ENCODE data around the gene AFMID. TPM values are rescaled to one million over a fixed set of nuclear protein-coding genes. Genes with fewer than 3 reads are reported as not detected.
A peak's percentile ranks its signal among the peaks of the same experiment; 100 is the strongest.
"Not testable (repeated sequence)": the region's sequence is repeated elsewhere in the genome, so short reads cannot be mapped to it uniquely, and the experiment has no call there.

The AFMID gene
- total RNA-seq, 1 experiment from 2014 or later, result 49.6 TPM

DNA sequence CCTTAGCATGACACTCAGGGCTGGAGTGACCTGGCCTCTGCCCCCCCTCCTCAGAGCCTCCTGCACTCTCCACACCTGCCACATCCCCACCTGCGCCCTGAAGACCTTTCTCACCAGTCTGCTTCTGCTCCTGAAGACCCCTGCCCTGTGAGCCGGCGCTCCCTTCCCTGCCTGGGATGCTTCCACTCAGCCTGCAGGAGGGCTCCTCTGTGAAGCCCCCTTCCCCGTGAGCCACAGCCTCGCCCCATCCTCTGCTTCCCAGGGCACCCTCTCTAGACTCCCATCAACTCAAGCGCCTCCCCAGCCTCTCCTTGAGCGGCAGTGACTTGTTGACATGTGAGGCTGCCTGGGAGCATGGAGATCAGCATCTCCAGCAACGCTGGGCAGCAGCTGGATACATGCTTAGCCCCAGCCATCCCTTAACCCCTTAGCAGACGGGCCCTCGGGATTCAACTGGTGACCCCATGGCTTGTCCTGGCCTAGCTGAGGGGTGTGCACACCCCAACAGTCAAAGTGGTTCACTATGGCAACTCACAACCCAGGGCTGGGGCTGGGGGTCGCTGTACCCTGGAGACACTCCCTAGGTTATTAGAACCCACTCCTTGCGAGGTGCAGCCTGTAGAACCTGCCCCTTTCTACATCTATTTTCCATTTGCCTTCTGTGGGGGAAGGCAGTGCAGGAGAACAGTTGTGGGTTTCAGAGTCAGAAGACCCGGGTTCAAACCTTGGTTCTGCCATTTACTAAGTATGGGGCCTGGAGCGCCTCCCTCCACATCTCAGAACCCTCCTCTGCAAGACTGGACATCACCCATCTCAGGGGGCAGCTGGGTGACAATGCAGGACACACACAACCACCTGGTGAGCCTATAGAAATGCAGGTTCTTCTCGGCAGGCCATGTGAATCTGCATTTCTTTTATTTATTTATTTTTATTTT lies 65.8 kb downstream of the AFMID start:
- Histone ChIP-seq H3K27me3 (no peaks in the 10 kb centered on the region), H3K9me3 (no peaks in the 10 kb centered on the region), H3K36me3 (no peaks in the 10 kb centered on the region), H3K4me3 (no peak overlapping the region)
- no peak for DNase-seq

DNA sequence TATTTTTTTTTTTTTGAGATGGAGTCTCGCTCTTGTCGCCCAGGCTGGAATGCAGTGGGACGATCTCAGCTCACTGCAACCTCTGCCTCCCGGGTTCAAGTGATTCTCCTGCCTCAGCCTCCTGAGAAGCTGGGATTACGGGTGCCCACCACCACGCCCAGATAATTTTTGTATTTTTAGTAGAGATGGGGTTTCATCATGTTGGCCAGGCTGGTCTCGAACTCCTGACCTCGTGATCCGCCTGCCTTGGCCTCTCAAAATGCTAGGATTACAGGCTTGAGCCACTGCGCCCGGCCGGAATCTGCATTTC lies 66.4 kb downstream of the AFMID start:
- DNase-seq, H3K9me3 ChIP-seq, H3K36me3 ChIP-seq, H3K27me3 ChIP-seq: not testable (repeated sequence)
- peak overlapping the region; percentile 88 for H3K4me3 ChIP-seq

DNA sequence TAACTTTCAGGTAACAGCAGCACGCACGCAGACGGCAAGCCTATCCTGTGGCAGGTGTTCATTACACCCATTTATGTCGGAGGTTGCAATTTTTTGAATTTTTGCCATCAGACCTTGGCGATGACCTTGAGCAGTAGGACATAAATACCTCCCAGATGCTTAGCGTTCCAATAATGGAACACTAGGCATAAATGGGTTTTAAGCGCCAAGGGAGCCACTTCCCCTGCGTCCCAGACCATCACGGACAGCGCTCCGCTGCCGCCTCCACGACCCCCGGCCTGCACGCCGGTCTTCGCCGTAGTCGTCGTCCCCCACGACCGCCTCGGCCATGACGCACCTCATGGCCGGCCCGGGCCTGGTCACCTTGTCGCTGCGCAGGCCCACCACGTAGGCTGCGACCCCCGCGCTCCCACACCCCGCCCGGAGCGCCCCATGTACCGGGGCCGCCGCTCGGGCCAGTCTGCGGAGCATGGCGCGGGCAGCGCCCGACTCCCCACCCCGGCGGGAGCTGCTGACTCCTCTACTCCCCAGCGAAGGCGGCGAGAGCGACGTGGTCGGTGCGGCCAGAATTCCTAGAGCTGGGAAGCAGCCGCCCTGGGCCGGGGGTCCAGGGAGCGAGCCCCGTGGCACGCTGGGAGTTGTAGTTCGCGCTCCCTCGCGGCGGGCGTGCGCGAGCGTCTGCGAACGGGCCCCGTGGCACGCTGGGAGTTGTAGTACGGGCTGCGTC lies 66.9 kb downstream of the AFMID start:
- H3K4me3 ChIP-seq, result peak overlapping the region; percentile 88
- DNase-seq, result peak; percentile 88
- H3K36me3 ChIP-seq, result no peaks in the 10 kb centered on the region
- no peaks in the 10 kb centered on the region for H3K27me3 ChIP-seq
- H3K9me3 ChIP-seq, result no peaks in the 10 kb centered on the region

DNA sequence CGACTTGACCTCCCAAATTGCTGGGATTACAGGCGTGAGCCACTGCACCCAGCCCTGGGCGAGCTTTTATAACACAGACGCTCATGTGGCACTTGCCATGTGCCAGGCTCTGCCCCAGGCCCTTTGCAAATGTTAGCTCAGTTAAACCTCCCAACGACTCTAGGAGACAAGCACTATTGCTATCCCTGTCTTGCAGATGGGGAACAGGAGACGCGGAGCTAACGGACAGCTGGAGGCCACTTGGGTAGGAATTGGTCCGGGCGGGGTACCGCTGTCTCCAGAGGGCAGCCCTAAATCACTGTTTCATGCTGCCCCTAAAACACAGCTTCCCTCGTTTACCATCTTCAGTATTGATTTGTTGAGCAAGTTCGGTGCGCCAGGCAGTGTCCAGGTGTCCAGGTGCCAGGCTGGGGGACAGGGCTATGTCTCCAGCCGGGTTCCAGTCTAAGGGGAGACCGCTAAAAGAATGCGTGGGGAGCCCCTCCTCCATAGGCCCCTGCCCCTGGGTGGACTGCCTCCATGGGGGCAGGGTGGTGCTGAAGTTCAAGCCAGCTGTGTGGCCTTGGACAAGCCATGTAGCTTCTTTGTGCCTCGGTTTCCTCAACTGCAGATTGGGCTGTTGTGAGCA lies 68.0 kb downstream of the AFMID start:
- no peaks in the 10 kb centered on the region for H3K36me3 ChIP-seq
- no peak overlapping the region for H3K4me3 ChIP-seq
- H3K27me3 ChIP-seq, result no peaks in the 10 kb centered on the region
- H3K9me3 ChIP-seq, result no peaks in the 10 kb centered on the region
- DNase-seq, result no peak

DNA sequence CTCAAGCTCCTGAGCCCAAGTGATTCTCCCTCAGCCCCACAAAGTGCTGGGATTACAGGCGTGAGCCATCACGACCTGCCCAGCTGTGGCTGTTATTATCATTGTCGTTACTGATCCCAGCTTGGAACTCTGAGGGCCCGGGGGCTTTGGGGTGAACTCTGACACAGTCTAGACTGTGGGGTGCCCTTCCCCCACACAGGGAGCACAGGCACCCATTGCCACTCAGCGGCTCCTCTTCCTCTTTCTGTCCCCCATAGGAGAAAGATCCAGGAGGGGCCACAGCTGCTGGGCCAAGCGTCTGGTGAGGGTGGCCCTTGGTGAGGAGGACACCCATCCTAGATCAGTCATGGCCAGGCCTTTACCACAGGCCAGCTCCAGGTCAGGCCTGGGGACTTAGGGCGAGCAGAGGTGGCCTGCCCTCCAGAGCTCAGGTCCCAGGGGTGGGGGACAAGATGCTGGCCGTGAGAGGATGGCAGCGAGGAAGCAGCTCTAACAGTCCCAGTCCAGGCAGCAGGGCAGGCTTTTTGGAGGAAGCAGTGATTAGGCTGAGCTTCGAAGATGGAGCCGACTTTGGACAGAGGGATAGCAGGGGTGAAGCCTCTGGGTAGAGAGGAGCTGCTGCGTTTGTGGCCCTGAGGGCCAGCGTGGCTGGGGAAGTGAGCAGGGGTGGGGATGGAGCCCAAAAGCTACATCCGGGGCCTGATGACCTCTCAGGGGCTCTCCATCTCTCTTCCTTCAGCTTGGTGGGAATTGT lies 69.0 kb downstream of the AFMID start:
- DNase-seq, result no peak
- Histone ChIP-seq H3K4me3 (no peak overlapping the region), H3K27me3 (no peaks in the 10 kb centered on the region), H3K9me3 (no peaks in the 10 kb centered on the region), H3K36me3 (no peaks in the 10 kb centered on the region)

DNA sequence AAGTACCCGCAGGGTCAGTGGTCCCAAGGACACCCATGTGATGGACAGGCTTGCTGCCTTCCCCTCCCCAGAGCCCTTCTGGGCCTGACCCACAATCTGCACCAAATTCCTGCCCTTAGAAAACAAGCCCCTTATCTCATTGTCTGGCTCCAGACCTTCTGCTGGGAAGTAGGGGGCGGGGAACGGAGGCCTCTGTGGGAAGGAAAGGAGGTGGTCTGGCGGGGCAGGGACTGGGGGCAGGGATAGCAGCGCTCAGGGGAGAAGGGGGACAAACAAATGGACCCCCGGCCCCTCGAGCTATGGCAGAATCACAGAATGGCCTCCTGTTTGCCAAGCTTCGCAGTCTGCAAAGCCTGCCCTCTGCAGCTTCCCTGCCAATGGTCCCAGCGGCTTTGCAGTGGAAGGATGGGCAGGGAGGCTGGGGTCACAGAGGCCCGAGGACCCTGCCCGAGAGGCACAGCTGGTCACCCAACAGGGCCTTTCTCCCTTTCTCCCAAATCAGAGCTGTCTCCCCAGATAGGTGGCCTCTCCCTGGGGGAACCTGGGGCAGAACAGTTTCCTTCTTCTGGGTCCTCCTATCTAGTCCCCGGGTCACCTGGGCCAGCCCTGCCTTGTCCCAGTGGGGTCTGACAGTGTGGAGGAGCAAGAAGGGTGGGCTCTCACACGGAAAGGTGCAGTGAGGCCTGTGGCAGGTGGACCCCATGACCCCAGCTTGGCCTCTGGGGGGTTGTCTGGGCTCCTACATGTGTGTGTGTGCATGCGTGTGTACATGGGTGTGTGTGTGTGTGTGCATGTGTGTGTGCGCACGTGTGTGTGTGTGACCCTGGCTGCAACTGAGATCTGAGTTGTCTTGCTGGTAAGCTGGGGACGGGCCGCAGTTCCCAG lies 69.8 kb downstream of the AFMID start:
- Histone ChIP-seq H3K4me3 (no peak overlapping the region), H3K36me3 (no peaks in the 10 kb centered on the region), H3K27me3 (no peaks in the 10 kb centered on the region), H3K9me3 (no peaks in the 10 kb centered on the region)
- no peak for DNase-seq

Other genes with a start within 250 kb of the AFMID start
- gene TNRC6C, start 228.7 kb upstream of the AFMID start, total RNA-seq (2014; rRNA removed; shearing (Covaris generic); ENCODE audit: low replicate concordance), result 3.2 and 4.5 TPM in 2 replicates
- gene TMC6, start 58.6 kb upstream of the AFMID start, total RNA-seq (2014; rRNA removed; shearing (Covaris generic); ENCODE audit: low replicate concordance), result 0.32 and 2.1 TPM in 2 replicates
- gene TMC8, start 56.6 kb upstream of the AFMID start, total RNA-seq (2014; rRNA removed; shearing (Covaris generic); ENCODE audit: low replicate concordance), result not detected in 2 replicates
- not detected in 2 replicates for gene C17orf99, start 41.0 kb upstream of the AFMID start, total RNA-seq (2014; rRNA removed; shearing (Covaris generic); ENCODE audit: low replicate concordance)
- 41.3 and 73.2 TPM in 2 replicates for gene SYNGR2, start 18.8 kb upstream of the AFMID start, total RNA-seq (2014; rRNA removed; shearing (Covaris generic); ENCODE audit: low replicate concordance)
- 147 and 288 TPM in 2 replicates for gene TK1, start 310 bp upstream of the AFMID start, total RNA-seq (2014; rRNA removed; shearing (Covaris generic); ENCODE audit: low replicate concordance)
- 188 and 218 TPM in 2 replicates for gene BIRC5, start 26.9 kb downstream of the AFMID start, total RNA-seq (2014; rRNA removed; shearing (Covaris generic); ENCODE audit: low replicate concordance)
- gene TMEM235, start 44.3 kb downstream of the AFMID start, total RNA-seq (2014; rRNA removed; shearing (Covaris generic); ENCODE audit: low replicate concordance), result not detected in 2 replicates
- gene SOCS3, start 172.7 kb downstream of the AFMID start, total RNA-seq (2014; rRNA removed; shearing (Covaris generic); ENCODE audit: low replicate concordance), result 23.4 and 32.9 TPM in 2 replicates
- gene PGS1, start 191.3 kb downstream of the AFMID start, total RNA-seq (2014; rRNA removed; shearing (Covaris generic); ENCODE audit: low replicate concordance), result 47.3 and 48.7 TPM in 2 replicates